ENCODE results near the gene VPS9D1. TPM values are rescaled to one million over a fixed set of nuclear protein-coding genes. Genes with fewer than 3 reads are reported as not detected.
"Not testable (repeated sequence)": the region's sequence is repeated elsewhere in the genome, so short reads cannot be mapped to it uniquely, and the experiment has no call there.

VPS9D1 gene
- total and polyA plus RNA-seq, 2 donors (not counting 1 experiment from before 2014, with no cell fraction given): 6.3 to 13.0 TPM

- Histone ChIP-seq H3K36me3 (ENCODE audit: control insufficient read depth, insufficient read depth, low read length) (peaks cover 39% of the 10 kb centered on the region), H2AFZ (ENCODE audit: low read length) (no peak overlapping the region), H3K79me2 (ENCODE audit: control insufficient read depth, insufficient read depth, low read length) (peaks cover 17% of the 10 kb centered on the region), H3K9me3 (ENCODE audit: control insufficient read depth, insufficient read depth, low read depth, low read length) (no peaks in the 10 kb centered on the region), H3K4me3 (replicated peaks in 1 of 4; ENCODE audit: control extremely low read depth in 1 of 4, insufficient read depth in 1 of 4, low read depth in 3 of 4, low read length in 4 of 4) (no peak overlapping the region), H3K4me1 (ENCODE audit: control insufficient read depth, extremely low read depth, insufficient read depth, low read length) (peaks cover 6% of the 10 kb centered on the region), H3K4me2 (ENCODE audit: extremely low read depth, insufficient read depth, low read length) (no peak overlapping the region), H3K27ac (ENCODE audit: insufficient read depth, low read length) (no peak overlapping the region), H3K27me3 (ENCODE audit: control insufficient read depth, insufficient read depth, low read length) (no peaks in the 10 kb centered on the region), H4K20me1 (ENCODE audit: control insufficient read depth, extremely low read depth, insufficient read depth, low read length) (no peaks in the 10 kb centered on the region), H3K9ac (ENCODE audit: insufficient read depth, low read length) (no peak overlapping the region)
- no peak for DNase-seq (ENCODE audit: low read depth in 2 of 2)
- TF ChIP-seq CTCF (conservative IDR thresholded peaks at IDR 0.05 in 1 of 2, IDR thresholded peaks at IDR 0.05 in 1 of 2; ENCODE audit: low read depth in 1 of 2, low read length in 2 of 2) (no peak), EZH2 (IDR thresholded peaks at IDR 0.05; ENCODE audit: low read length, missing control alignments) (no peak)
Observed at GRCh38 chr16:89690392-89690901, 30.3 kb downstream of the VPS9D1 start.

GRCh38 chr16:89689621-89690020 lies 31.1 kb downstream of the VPS9D1 start:
- not testable (repeated sequence) for H3K27me3 ChIP-seq (ENCODE audit: control insufficient read depth, insufficient read depth, low read length); H3K4me1 ChIP-seq (ENCODE audit: control insufficient read depth, extremely low read depth, insufficient read depth, low read length); DNase-seq (ENCODE audit: low read depth in 2 of 2); H3K4me3 ChIP-seq (replicated peaks in 1 of 4; ENCODE audit: control extremely low read depth in 1 of 4, insufficient read depth in 1 of 4, low read depth in 3 of 4, low read length in 4 of 4); H3K4me2 ChIP-seq (ENCODE audit: extremely low read depth, insufficient read depth, low read length); H2AFZ ChIP-seq (ENCODE audit: low read length); H4K20me1 ChIP-seq (ENCODE audit: control insufficient read depth, extremely low read depth, insufficient read depth, low read length); H3K9ac ChIP-seq (ENCODE audit: insufficient read depth, low read length); H3K9me3 ChIP-seq (ENCODE audit: control insufficient read depth, insufficient read depth, low read depth, low read length); H3K27ac ChIP-seq (ENCODE audit: insufficient read depth, low read length)
- H3K36me3 ChIP-seq (ENCODE audit: control insufficient read depth, insufficient read depth, low read length): peaks cover 32% of the 10 kb centered on the region
- peaks cover 17% of the 10 kb centered on the region for H3K79me2 ChIP-seq (ENCODE audit: control insufficient read depth, insufficient read depth, low read length)

- Histone ChIP-seq H3K4me2 (ENCODE audit: extremely low read depth, insufficient read depth, low read length) (no peak overlapping the region), H3K4me1 (ENCODE audit: control insufficient read depth, extremely low read depth, insufficient read depth, low read length) (peaks cover 6% of the 10 kb centered on the region), H2AFZ (ENCODE audit: low read length) (no peak overlapping the region), H3K9ac (ENCODE audit: insufficient read depth, low read length) (no peak overlapping the region), H3K27me3 (ENCODE audit: control insufficient read depth, insufficient read depth, low read length) (no peaks in the 10 kb centered on the region), H3K4me3 (replicated peaks in 1 of 4; ENCODE audit: control extremely low read depth in 1 of 4, insufficient read depth in 1 of 4, low read depth in 3 of 4, low read length in 4 of 4) (no peak overlapping the region), H3K79me2 (ENCODE audit: control insufficient read depth, insufficient read depth, low read length) (peaks cover 17% of the 10 kb centered on the region), H3K36me3 (ENCODE audit: control insufficient read depth, insufficient read depth, low read length) (peaks cover 29% of the 10 kb centered on the region), H4K20me1 (ENCODE audit: control insufficient read depth, extremely low read depth, insufficient read depth, low read length) (no peaks in the 10 kb centered on the region), H3K9me3 (ENCODE audit: control insufficient read depth, insufficient read depth, low read depth, low read length) (no peaks in the 10 kb centered on the region), H3K27ac (ENCODE audit: insufficient read depth, low read length) (no peak overlapping the region)
- TF ChIP-seq EZH2 (IDR thresholded peaks at IDR 0.05; ENCODE audit: low read length, missing control alignments) (no peak), CTCF (conservative IDR thresholded peaks at IDR 0.05 in 1 of 2, IDR thresholded peaks at IDR 0.05 in 1 of 2; ENCODE audit: low read depth in 1 of 2, low read length in 2 of 2) (no peak)
- DNase-seq (ENCODE audit: low read depth in 2 of 2): no peak
Observed at GRCh38 chr16:89689142-89689541, 31.6 kb downstream of the VPS9D1 start.
